Hepatocyte (in vitro differentiated cells): Measurements from ENCODE around the gene ZNF536.

Source experiments
- EZH2 ChIP-seq: fragments of 200-600 bp; sonication (generic); IDR thresholded peaks from 2 replicates; pipeline ENCODE4 v1.6.1; 2016; ENCODE audit warnings: antibody characterized with exemption, mild to moderate bottlenecking, borderline replicate concordance
- TF ChIP-seq, protein P1 (sequence below): fragments of 200-600 bp; sonication (generic); IDR thresholded peaks from 2 replicates; pipeline ENCODE4 v1.5.1; 2016; ENCODE audit warnings: antibody characterized with exemption, mild to moderate bottlenecking; ENCODE audit not compliant: poor library complexity

DNA sequence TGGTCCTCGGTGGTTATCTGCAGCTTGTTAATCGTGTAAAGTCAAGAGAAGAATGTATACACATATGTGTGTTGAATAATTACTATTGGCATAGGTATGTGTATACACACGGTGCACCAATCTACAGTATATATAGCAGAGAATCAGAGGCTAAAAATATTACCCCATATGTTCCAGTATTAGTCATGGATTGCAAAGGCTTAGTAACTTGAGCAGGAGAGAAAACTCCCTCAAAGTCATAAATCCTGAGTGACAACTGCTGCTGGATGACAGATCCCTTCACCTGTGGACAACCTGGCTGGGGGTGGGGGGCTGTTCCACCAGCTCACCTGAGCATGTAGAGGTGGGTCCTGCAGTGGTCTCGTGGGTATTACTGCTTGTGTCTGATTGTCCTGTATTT lies 185.0 kb downstream of the ZNF536 start:
- TF ChIP-seq, protein P1, sequence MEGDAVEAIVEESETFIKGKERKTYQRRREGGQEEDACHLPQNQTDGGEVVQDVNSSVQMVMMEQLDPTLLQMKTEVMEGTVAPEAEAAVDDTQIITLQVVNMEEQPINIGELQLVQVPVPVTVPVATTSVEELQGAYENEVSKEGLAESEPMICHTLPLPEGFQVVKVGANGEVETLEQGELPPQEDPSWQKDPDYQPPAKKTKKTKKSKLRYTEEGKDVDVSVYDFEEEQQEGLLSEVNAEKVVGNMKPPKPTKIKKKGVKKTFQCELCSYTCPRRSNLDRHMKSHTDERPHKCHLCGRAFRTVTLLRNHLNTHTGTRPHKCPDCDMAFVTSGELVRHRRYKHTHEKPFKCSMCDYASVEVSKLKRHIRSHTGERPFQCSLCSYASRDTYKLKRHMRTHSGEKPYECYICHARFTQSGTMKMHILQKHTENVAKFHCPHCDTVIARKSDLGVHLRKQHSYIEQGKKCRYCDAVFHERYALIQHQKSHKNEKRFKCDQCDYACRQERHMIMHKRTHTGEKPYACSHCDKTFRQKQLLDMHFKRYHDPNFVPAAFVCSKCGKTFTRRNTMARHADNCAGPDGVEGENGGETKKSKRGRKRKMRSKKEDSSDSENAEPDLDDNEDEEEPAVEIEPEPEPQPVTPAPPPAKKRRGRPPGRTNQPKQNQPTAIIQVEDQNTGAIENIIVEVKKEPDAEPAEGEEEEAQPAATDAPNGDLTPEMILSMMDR = no peak
- TF ChIP-seq EZH2 = no peak
